ENCODE measurements around the gene GJD2.

Gene GJD2

GRCh38 chr15:34721802-34722438, 32.9 kb downstream of the GJD2 start:
- no peak for DNase-seq

- no peak for DNase-seq
These were observed 33.5 kb downstream of the GJD2 start for GRCh38 chr15:34721157-34721801.

DNA sequence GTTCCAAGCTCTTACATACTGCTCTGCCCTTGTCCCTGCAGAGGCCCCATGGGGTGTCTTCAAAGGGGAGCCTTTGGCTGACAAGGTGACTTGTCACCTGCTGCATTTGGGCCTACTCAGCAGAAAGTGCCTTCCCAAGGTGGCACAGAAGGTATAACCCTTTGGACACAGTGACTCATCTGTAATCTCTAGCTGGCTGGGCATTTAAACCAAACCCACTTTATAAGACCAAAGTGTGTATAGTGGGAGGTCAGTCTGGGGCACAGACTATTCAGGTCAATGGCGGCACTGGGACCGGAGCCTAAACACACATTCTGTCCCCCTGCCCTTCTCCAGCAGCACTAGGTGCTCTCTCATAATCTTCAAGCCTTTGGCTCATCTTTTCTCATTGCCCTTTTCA, 35.1 kb downstream of the GJD2 start:
- no peak for DNase-seq

- DNase-seq, result no peak
These were observed 35.8 kb downstream of the GJD2 start for GRCh38 chr15:34718681-34719665.

DNA sequence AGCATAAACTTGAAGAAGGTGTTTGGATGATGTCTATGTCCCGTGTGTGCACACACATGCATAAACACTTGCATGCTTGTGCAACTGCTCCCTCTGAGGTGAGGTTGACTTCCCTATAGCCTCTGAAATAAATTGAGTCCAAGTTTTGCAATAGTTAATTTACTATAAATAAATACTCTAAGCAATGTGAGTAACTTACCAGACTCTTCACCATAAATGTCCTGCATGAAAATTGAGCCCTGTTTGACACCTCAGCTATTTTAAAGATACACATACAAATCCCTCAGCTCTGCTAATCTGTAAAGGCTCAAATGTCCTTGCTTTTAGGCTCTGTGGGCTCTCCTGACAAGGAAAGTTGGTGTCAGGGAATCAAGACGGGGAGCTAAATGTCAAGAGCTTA, 37.1 kb downstream of the GJD2 start:
- DNase-seq, result no peak

GRCh38 chr15:34716111-34716510, 38.7 kb downstream of the GJD2 start:
- no peak for DNase-seq

DNA sequence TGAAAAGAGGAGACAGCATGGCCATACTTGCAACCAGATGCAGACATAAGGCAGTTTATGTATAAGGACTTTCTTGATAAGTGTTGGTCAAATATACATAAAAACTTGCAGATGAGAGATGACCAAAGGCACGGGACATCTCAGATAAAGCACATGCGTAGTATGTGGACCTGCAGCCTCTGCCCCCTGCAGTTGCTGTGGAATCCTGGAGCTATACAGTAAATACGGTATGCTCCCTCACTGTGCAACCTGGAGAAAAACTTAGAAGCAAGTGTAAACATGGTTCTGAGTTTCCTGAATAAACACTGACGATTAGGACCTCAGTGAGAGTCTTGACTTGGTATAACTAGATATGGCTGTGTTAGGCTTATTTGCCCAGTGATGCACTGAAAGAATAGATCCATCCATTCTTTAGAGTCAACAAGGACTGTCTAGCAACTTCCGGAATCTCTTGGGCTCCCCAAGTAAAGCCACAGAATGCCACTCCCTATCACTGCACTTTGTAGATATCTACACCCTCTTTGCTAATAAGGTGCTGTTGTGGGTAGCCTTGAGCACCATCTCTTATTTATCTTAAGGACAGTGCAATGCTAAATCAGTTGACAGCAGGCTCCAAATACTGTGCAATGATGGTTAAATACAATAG, 40.2 kb downstream of the GJD2 start:
- no peak for DNase-seq

- DNase-seq, result no peak
These were observed 41.2 kb downstream of the GJD2 start for GRCh38 chr15:34713635-34714034.

DNA sequence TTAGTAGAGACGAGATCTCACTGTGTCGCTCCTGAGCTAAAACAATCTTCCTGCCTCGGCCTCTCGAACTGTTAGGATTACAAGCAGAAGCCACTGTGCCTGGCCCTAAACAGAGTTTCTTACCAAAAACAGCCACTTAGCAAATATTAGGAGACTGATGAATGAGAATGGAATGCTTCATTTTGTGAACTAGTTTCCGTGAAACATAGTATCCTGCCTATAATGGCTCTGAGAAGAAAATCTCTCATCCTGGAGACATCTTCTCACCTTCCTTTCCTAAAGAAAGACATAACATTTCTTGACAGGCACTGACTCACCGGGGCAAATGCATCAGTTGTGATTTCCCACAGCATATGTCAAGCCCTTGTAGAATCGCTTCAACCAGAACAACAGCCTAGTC, 44.9 kb downstream of the GJD2 start:
- DNase-seq, result no peak

GRCh38 chr15:34708422-34708821, 46.4 kb downstream of the GJD2 start:
- no peak for DNase-seq

GRCh38 chr15:34701536-34701935, 53.3 kb downstream of the GJD2 start:
- no peak for DNase-seq
